HCEC 1CT (cell line): ENCODE measurements around the gene DYNC2I2.
"Not testable (repeated sequence)": the region's sequence is repeated elsewhere in the genome, so short reads cannot be mapped to it uniquely, and the experiment has no call there.

Experiments used
- DNase-seq: peaks from one replicate; pipeline ENCODE4 v3.0.0-alpha.2; 2017

DYNC2I2 gene

DNA sequence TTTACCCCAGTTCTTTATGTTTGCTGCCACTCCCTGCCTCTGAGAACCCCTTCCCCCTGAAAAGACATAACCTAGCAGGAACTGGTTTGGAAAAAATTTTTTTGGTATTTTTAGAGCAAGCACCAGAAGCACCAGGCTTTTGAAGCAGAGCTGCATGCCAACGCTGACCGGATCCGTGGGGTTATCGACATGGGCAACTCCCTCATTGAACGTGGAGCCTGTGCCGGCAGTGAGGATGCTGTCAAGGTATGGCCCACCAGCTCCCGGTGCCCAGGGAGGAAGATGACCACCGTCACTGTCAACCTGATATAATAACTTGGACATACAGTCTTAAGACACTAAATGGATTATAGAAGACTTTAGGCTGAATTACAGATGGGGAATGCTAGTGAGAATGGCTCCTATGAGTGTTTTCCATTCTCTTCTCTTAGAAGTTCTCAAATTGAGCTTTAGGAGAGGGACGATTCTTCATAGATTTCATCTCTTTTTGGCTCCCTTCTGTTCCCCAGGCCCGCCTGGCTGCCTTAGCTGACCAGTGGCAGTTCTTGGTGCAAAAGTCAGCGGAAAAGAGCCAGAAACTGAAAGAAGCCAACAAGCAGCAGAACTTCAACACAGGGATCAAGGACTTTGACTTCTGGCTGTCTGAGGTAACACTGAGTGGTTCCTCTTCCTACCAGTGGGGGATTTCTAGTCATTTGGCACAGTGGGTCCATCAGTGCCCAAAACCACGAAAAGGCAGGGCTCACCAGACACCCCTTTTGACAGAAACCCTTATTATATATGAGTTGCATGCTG, 44.9 kb downstream of the DYNC2I2 start:
- DNase-seq, result no peak

DNA sequence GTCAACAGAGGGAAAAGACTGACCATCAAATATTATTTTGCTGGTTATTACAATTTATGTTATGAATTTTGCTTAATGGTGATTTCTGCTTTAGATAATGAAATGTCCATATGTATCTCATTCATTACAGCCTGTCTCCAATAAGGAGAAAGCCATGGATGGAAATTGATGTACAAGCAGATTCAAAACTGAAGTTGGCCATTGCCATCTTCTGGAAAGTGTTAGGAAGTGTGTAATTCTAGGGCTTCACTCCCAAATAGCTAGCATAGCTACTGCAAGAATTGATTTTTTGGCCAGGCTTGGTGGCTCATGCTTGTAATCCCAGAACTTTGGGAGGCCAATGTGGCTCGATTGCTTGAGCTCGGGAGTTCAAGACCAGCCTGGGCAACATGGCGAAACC, 45.8 kb downstream of the DYNC2I2 start:
- no peak for DNase-seq

DNA sequence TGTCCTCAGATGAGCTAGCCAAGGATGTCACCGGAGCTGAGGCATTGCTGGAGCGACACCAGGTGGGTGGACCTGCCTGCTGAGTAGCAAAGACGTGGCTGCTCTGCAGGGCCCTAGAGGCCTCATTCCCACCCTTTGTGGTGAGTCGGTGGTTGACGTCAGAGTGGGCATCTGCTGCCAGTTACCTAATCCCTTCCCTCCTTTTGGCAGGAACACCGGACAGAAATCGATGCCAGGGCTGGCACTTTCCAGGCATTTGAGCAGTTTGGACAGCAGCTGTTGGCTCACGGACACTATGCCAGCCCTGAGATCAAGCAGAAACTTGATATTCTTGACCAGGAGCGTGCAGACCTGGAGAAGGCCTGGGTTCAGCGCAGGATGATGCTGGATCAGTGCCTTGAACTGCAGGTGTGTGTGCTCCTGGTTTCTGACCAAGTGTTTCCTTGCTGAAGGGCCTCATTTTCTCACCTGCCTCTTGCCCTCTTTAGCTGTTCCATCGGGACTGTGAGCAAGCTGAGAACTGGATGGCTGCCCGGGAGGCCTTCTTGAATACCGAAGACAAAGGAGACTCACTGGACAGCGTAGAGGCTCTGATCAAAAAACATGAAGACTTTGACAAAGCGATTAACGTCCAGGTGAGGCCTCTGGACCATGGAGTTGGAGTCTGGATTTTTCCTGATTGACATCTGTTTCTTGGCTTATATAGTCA, 48.9 kb downstream of the DYNC2I2 start:
- no peak for DNase-seq

DNA sequence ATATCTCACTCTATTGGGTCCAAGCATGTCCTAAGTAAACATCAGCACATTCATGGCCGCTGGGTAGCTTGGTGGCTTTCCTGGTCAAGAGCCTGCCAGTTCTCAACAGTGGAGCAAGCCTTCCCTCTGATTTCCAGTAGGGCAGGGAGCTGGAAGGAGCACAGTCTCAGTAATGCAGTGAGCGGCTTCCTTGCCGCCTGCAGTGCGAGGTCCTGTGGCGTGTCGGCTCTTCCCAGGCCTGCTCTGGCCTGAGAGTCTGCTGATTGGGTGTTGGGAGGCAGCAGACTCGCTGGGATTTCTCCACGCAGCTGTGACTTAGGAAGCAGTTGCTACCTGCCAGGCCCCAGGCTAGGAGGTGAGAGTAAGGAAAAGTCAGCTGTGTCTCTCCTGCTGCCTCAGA, 53.0 kb downstream of the DYNC2I2 start:
- DNase-seq, result no peak

DNA sequence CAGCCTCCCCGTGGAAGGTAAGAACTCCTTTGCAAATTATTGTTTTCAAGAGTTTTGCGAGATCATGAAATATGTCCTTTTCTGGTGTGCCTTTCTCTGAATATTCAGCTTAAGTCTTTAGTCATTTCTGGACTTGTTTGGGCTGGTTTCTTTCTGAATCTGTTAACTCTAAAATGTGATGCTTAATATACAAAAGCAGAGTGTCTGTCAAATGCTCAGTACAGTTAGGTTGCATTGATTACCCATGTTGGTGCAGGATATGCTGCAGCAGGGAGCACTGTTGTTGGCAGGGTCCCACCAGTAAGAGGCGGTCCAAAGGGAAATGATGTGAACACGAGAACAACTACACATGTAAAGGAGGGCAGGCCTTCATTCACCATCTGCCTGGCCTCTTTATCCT, 56.5 kb downstream of the DYNC2I2 start:
- no peak for DNase-seq

DNA sequence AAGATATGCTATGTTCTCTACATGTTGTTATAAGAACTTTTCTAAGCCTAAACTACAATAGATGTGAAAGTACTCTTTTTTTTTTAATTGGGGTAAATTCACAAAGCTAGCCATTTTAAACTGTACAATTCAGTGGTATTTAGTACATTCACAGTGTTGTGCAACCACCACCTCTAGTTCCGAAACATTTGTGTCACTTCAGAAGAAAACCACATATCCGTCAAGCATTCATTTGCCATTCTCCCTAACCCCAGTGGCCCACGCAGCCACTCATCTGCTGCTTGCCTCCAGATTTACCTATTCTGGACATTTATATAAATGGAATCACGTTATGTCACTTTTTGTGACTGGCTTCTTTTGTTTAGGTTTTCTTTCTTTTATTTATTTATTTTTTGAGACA, 61.2 kb downstream of the DYNC2I2 start:
- no peak for DNase-seq

DNA sequence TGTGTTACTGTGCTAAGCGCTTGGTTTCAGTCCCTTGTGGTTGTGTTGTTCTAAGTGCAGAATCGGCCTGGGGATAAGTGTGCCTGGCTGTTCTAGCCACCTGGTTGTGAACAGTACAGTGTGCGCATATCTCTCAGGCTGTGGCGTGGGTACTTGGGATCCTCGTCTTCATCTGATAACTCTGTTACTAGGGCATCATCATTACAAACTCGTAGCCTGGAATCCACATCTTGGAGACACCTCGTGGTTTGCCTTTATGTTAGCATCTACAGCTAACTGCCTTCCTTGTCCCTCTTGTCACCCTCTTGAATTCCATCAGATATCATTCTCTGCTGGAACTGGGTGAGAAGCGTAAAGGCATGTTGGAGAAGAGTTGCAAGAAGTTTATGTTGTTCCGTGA, 62.8 kb downstream of the DYNC2I2 start:
- DNase-seq, result no peak

DNA sequence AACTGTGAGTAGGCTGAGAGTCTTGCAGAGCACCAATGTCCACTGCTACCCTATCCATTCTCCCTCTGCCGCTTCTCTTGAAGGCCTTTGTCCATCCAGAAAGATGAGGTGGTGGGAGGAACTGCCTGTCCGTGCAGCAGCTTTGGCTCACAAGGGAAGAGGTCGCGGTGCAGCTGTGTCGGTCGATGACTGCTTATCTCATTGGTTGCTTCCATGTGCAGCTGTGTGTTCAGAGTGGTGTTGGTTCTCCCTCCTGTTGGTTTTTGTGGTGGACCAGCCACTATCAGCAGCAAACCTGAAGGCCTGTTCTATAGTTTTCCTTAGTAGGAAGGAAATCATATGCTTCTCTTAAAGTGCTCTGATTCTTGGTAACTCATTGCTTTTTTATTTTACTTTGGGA, 63.6 kb downstream of the DYNC2I2 start:
- DNase-seq, result no peak

DNA sequence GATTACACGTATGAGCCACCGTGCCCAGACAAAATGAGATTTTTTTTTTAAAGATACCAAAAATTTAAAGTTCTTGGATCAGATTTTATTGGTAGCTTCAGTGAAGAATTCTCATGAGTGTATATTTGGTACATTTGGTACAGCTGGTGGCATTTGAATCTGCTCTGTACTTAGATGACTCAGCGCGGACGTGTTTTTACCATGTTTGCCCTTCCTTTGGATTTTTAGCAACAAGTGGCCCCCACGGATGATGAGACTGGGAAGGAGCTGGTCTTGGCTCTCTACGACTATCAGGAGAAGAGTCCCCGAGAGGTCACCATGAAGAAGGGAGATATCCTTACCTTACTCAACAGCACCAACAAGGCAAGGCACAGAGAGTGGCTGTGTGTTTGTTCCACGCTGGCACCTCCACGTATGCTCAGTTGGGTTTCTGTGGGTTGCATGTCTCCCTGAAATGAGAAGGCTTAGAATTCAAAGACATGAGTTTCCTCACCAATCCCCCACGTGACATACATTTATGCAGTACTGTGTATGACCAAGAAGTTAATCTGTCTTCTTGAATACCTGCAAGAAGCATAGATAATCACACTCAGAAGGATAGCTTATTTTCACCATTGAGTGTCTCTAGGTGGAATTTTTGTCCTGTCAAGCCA, 67.9 kb downstream of the DYNC2I2 start:
- no peak for DNase-seq

DNA sequence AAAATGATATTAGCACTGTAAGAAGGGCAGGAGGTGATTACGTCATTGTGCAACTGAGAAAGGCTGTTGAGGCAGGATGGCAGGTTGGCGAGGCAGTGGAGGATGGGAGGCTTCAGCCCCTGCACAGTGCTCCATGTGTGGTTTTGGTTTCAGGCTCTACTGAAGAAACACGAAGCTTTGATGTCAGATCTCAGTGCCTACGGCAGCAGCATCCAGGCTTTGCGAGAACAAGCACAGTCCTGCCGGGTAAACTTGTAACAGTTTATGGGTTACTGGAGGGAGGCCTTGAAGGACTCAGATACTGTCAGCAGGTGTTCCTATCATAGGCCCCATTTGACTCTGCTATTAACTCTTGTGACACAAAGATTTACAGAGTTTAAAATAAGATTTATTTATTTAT, 69.2 kb downstream of the DYNC2I2 start:
- no peak for DNase-seq

DNA sequence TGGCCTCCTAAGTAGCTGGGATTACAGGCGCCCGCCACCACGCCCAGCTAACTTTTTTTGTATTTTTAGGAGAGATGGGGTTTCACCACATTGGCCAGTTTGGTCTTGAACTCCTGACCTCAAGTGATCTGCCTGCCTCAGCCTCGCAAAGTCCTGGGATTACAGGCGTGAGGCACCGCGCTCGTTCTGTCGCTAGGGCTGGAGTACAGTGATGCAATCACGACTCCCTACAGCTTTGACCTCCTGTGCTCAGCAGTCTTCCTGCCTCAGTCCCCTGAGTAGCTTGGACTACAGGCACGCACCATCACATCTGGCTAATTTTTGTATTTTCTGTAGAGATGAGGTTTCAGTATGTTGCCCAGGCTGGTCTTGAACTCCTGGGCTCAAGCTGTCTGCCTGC, 69.7 kb downstream of the DYNC2I2 start:
- DNase-seq, result not testable (repeated sequence)

DNA sequence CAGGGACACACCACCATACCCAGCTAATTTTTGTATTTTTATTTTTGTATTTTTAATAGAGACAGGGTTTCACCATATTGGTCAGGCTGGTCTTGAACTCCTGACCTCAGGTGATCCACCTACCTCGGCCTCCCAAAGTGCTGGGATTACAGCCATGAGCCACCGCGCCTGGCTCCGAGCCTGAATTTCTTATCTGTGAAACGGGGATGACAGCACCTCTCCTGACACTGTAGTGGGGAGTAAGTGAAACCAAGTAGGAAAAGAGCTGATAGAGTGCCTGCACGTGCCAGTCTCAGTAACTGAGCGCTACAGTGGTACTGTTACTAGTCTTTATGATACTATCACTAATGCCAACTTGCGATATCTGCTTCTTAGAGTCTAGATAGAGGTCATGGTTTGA, 71.5 kb downstream of the DYNC2I2 start:
- not testable (repeated sequence) for DNase-seq
